ENCODE data around the gene MRPS27.
A peak's percentile ranks its signal among the peaks of the same experiment; 100 is the strongest.
"Not testable (repeated sequence)": the region's sequence is repeated elsewhere in the genome, so short reads cannot be mapped to it uniquely, and the experiment has no call there.

The MRPS27 gene

GRCh38 chr5:72325566-72326305, 5.7 kb upstream of the MRPS27 start:
- no peak for DNase-seq (ENCODE audit: low spot score)

GRCh38 chr5:72324189-72324825, 4.3 kb upstream of the MRPS27 start:
- no peak for DNase-seq (ENCODE audit: low spot score)

DNA sequence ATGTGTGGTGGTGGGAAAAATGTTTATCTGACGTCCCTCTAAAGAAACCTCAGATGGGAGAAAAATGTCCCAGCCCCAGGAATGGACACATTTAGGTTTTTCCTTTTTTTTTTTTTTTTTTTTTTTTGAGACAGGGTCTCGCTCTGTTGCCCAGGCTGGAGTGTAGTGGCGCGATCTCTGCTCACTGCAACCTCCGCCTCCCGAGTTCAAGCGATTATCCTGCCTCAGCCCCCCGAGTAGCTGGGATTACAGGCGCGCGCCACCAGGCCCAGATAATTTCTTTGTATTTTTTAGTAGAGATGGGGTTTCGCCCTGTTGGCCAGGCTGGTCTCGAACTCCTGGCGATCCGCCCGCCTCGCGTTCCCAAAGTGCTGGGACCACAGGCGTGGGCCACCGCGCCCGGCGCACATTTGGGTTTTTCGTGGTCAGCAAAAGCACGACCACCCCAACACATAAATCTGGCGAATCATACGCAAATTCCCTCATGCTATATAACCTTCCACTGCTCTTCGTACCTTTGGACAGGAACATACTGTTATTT, 535 bp downstream of the MRPS27 start:
- DNase-seq (ENCODE audit: low spot score): not testable (repeated sequence)

- peak; percentile 50 for DNase-seq (ENCODE audit: low spot score)
These were observed 5.4 kb downstream of the MRPS27 start for GRCh38 chr5:72314571-72315172.

- DNase-seq (ENCODE audit: low spot score): no peak
These were observed 6.9 kb downstream of the MRPS27 start for GRCh38 chr5:72313141-72313540.

GRCh38 chr5:72308853-72309191, 11.2 kb downstream of the MRPS27 start:
- DNase-seq (ENCODE audit: low spot score): no peak

DNA sequence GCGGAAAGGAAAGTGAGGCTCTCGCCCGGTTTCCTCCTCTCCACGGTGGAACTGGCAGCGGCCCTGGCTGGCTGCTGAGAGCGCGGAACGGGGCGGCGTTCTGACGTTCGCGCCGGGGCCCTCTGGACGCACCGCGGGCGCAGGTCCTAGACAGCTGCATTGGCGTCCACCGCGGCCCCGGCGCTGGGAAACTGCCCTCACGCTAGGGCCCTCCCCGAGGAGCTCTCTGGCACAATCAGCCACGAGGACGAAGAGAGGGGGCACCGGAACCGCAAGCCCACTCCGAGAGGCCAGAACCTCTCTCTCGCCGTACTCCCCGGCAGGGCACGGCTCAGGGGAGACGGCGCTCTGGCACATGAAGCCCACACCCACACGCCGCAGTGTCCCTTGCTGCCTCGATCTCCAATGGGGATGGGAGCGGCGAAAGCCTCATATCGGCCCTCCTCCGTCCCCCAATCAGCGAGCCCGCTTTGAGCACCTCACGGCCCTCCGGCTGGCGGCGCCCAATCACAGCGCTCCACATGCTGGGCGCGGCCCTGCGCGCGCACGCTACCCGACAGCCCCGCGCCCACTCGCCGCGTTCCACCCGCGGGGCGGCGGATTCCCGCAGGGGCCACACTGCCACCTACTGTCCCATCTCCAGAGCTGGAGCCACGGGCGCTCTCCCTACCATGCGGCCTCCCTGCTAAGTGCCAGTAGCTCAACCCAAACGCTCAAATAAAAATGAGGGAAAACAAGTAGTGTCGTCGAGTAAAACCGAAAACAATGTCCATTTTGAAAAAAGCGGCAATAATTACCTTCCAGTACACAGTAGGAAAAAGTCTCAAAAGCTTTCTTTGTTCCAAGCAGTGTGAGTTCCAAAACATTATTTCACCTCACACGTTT, 11.8 kb downstream of the MRPS27 start:
- peak; percentile 97 for DNase-seq (ENCODE audit: low spot score)

DNA sequence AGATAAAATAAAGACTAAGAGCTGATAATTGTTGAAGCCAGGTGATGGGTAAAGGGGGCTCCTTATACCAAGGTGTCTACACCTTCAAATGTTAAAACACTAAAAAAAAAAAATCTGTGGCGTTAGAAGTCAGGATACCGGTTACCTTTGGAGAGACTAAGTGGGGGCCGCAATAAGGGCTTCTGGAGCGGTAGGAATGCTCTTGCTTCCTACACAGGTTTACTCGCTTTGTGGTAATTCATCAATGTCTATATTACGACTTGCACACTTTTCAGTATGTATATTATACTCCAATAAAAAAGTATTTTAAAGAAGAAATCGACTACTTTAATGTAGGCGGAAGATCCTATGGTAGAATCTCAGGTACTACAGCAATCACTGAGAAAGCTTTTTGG, 12.5 kb downstream of the MRPS27 start:
- DNase-seq (ENCODE audit: low spot score): no peak

DNA sequence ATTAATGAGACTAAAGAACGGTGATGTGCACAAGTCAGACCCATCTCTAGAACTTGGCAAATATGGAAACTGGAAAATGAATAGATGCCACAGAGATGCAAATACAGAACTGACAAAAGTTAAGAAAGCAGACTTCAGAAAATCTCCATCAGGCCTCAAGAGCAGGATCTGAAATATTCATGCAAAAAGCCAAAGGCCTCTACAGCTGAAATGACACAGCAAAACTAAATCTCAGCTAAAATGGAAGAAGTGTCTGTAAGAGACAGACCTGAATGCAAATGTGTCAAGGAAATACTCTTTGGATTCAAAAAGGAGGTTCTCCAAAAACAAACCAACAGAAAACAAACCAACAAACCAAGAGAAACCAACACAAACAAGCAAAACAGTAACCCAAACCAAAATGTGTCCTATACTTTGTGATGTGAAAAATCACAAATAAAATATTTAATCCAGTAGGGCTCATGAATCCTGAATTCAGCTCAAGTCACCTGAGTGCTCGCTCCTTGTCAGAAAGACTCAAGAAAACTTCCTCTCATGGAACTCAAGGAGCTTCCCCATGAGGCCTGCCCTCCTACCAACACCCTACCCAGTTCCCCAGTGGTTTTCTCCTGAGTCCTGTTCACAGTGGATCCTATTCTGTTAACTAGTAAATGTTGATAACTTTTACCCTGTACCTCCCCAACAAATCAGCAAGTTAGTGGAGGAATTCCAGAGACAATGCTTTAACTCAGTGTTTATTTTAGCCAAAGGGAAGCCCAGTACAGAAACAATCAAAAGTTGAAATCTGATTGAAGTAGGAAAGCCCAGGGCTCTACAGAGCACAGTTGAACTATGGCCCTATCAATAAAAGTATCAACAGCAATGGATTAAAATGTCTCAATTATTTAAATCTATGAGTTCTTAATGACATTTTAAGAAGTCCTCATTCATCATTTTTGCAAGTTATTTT, 14.6 kb downstream of the MRPS27 start:
- DNase-seq (ENCODE audit: low spot score): no peak

GRCh38 chr5:72302171-72302570, 17.9 kb downstream of the MRPS27 start:
- DNase-seq (ENCODE audit: low spot score): no peak

DNA sequence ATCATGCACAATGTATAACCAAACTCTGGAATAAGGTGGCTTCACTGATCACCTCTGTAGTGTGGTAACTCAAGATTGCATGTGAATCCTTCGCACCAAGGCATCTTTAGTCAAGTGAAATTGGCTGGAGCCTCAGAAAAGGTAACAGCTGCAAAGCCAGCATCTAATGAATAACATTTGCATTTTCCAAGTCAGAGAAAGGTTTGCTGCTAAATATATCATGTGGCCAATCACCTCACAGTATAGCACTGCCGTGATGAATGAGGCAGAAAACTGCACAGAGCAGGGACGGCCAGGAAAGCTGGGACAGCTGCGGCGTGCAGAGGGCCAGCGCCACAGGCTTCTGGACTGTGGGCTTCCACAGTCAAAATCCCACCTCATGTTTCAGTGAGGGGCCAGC, 18.5 kb downstream of the MRPS27 start:
- DNase-seq (ENCODE audit: low spot score): no peak

DNA sequence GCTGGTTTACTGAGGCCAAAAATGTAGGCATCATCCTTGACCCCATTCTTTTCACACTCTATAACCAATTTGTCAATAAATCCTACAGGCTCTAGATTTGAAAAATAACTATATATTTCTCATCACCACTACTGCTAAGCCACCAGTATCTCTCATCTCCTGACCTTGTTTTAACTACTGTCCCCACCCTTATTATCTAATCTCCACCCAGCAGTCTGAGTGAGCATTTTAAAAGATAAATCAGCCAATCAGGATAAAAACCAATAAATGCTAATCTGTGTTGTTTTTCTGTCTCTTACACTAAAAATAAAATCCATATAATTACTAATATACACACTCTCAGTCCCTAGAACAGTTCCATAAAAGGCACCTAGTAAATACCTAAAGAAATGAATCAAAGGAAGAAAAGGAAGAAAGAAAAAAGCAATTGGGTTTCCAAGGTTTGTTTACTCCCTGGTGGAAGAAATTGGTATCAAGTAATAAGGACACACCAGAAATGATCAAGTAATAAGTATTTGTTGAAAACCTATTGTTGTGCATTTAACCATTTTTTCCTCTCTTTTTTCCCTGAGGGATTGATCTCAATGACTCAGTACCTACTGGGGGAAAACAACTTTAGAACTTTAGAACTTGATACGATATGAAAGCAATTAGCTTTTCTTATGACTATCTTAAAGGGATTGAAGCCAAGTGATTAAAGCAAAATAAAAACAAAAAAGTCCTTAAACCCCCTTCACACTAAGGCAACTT, 19.3 kb downstream of the MRPS27 start:
- DNase-seq (ENCODE audit: low spot score): no peak

GRCh38 chr5:72298711-72299110, 21.3 kb downstream of the MRPS27 start:
- DNase-seq (ENCODE audit: low spot score): no peak

DNA sequence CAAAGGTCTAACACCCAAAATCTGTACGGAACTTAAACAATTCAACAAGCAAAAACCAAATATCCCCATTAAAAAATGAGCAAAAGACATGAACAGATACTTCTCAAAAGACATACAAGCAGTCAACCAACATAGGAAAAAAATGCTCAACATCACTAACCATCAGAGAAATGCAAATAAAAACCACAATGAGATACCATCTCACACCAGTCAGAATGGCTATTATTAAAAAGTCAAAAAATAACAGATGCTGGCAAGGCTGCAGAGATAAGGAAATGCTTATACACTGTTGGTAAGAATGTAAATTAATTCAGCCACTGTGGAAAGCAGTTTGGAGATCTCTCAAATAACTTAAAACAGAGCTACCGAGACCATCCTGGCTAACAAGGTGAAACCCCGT, 21.9 kb downstream of the MRPS27 start:
- not testable (repeated sequence) for DNase-seq (ENCODE audit: low spot score)

DNA sequence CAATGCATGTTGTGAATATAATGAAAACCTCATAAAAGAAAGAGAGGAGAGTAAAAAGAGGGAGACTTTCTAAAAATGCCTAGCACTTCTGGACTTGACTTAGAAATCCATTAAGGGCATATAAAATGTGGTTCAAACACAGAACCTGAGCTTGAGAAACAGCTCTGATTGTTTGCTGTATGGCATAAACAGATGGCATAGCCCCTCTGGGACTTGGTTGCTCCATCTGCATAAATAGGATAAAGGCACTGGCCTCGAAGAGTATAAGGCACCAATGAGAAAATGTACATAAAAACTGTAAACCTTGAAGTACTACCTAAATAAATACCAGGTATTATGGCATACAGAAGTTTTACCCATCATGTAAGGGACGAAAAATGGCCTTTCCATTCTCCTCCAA, 23.8 kb downstream of the MRPS27 start:
- DNase-seq (ENCODE audit: low spot score): no peak

- no peak for DNase-seq (ENCODE audit: low spot score)
These were observed 24.5 kb downstream of the MRPS27 start for GRCh38 chr5:72295539-72295938.

GRCh38 chr5:72294473-72294872, 25.6 kb downstream of the MRPS27 start:
- DNase-seq (ENCODE audit: low spot score): no peak

DNA sequence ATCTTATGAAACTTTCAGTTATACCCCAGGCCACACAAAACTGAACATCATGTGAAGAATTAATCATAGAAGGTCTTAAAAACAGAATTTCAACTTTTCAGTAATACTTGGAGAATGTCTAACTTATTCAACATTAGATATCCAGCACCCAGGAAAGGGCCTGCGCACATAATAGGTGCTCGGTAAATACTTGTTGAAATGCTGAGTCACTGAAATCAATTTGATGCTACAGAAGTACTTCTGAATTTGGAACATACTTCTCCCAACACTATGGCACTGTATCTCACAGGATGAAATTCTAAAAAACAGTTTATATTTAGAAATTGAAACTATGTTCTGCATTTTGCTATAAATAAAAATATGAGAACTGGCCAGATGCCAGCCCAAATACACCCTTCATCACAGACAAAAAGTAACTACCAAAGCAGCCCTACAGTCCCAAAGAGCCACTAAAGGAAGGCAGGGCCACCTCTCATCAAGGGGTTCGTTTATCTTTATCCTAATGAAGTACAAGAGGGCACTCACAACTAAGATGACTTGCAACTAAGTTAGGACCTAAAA, 26.5 kb downstream of the MRPS27 start:
- DNase-seq (ENCODE audit: low spot score): no peak

- no peak for DNase-seq (ENCODE audit: low spot score)
These were observed 27.6 kb downstream of the MRPS27 start for GRCh38 chr5:72292411-72292810.

GRCh38 chr5:72291601-72292000, 28.4 kb downstream of the MRPS27 start:
- DNase-seq (ENCODE audit: low spot score): no peak
